GM15510 (cell line): ENCODE data around the gene RAB6A.

ENCODE experiments used
- POLR2A ChIP-seq: IDR thresholded peaks from 3 replicates; pipeline ENCODE4 v1.6.1; 2011; ENCODE audit warnings: borderline replicate concordance; ENCODE audit not compliant: insufficient read length; ENCODE audit errors: extremely low read depth

RAB6A gene

DNA sequence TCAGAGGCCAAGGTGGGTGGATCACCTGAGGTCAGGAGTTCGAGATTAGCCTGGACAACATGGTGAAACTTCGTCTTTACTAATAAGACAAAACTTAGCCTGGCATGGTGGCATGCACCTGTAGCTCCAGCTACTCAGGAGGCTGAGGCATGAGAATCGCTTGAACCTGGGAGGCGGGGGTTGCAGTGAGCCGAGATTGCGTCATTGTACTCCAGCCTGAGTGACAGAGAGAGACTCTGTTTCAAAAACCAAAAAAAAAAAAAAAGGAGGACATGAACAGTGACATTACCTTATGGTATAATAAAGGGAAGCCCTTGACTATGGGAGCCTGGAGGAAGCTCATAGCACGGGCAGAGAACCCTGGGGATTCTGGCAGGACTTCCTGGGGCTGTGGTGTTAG lies 131.0 kb downstream of the RAB6A start:
- no peak for TF ChIP-seq POLR2A

DNA sequence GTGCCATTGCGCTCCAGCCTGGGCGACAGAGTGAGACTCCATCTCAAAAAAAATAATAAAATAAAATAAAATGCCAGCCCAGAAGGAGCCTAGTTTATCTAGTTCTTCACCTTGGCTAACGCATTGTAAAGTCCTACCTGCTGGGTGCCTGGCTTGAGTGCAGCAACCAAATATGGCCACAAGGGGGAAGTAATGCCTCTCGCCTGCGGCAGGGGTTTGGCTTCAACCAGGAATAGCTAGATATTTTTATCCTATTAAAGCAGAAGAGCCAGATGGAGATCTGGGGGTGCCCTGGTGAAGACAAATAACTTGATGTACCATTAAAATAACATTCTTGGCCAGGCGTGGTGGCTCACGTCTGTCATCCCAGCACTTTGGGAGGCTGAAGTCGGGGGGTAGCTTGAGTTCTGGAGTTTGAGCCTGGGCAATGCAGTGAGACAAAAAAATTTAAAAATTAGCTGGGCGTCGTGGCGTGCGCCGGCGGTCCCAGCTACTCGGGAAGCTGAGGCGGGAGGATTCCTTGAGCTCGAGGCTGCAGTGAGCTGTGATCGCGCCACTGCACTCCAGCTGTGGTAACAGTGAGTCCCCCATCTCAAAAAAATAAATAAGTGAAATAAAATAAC lies 135.1 kb downstream of the RAB6A start:
- TF ChIP-seq POLR2A, result no peak
